ENCODE results near the gene AOC2.

Gene AOC2

DNA sequence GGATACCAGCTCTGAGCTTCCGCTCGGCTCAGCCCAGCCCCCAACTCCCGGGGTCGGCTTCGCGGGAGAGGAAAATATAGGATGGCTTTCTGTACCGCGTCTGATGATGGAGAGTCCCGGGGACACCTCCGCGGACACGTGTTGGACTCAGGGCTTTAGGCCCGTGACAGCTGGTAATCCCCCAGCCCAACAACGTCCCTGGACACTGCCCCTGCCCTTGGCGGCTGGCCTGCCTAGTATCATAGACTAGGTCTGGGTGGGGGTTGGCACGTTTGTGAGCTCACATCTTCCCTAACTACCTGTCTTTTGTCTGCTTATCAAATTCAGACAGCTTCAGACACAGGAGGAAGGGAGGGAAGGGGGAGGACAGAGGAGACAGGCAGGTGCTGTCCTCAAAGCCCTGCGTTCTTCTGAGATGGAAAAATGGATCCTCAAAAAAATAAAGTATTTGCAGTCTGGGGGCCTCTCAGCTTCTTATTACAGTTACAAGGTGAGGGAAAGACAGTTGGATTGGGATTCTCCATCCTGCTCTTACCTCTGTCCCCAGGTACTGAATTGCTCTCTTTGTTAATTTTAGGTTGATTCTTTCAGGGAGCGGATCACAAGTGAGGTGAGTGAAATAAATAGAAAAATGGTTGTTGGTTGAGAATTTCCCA, 10.5 kb upstream of the AOC2 start:
- no CpG with 5 or more reads among the region's 18 CpGs for WGBS (ENCODE audit: extremely low coverage, insufficient coverage, low lambda C conversion rate)
- H3K4me3 ChIP-seq (ENCODE audit: low read length) = peak overlapping the region; percentile 89
- peak; percentile 22 for DNase-seq
- no peak overlapping the region for H4K5ac ChIP-seq (ENCODE audit: low read length)
- H3K4ac ChIP-seq (ENCODE audit: low read depth, low read length) = peak overlapping the region; percentile 26
- peaks cover 8% of the 10 kb centered on the region for H3K79me1 ChIP-seq (ENCODE audit: low read length)
- H3K4me1 ChIP-seq (ENCODE audit: control insufficient read depth, low read depth, low read length) = no peaks in the 10 kb centered on the region
- H2BK15ac ChIP-seq (replicated peaks; ENCODE audit: low read depth) = no peak overlapping the region
- H3K36me3 ChIP-seq (ENCODE audit: control insufficient read depth, insufficient read depth, low read length) = peaks cover 10% of the 10 kb centered on the region
- no peak overlapping the region for H2BK120ac ChIP-seq (ENCODE audit: low read depth, low read length)
- H2AK5ac ChIP-seq (ENCODE audit: low read length) = peak overlapping the region; percentile 25
- H3K56ac ChIP-seq (ENCODE audit: low read length) = peak overlapping the region; percentile 97
- H3K23ac ChIP-seq (ENCODE audit: low read length) = peak overlapping the region; percentile 72
- no peaks in the 10 kb centered on the region for H3K27me3 ChIP-seq (ENCODE audit: insufficient read depth, low read length, poor library complexity)
- peaks cover 18% of the 10 kb centered on the region for H3K79me2 ChIP-seq (ENCODE audit: control insufficient read depth, insufficient read depth, low read length)
- no peak overlapping the region for H3K18ac ChIP-seq (ENCODE audit: low read length)
- H4K8ac ChIP-seq (ENCODE audit: low read depth, low read length) = no peak overlapping the region
- peak overlapping the region; percentile 93 for H3K9ac ChIP-seq (ENCODE audit: low read length)
- H2BK5ac ChIP-seq (ENCODE audit: low read length) = no peak overlapping the region
- H3K4me2 ChIP-seq (ENCODE audit: low read length) = peak overlapping the region; percentile 99
- no peak overlapping the region for H3K27ac ChIP-seq (ENCODE audit: low read depth, low read length)

DNA sequence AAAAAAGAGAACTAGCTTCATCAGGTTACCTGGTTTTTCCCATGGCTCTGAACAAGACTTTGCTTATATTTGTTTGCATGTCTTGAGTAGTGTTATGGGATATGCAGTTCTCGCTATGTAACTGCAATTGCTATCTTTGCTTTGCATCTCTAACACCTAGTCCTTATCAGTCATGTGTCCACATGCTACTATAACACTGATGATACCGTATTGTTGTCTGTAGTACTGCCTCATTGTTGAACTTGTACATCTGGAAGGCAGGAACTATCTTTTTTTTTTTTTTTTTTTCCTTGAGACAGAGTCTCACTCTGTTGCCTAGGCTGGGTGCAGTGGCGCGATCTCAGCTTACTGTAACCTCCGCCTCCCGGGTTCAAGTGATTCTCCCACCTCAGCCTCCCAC, 8.6 kb upstream of the AOC2 start:
- Histone ChIP-seq H3K36me3 (ENCODE audit: control insufficient read depth, insufficient read depth, low read length) (peaks cover 15% of the 10 kb centered on the region), H2AK5ac (ENCODE audit: low read length) (no peak overlapping the region), H2BK5ac (ENCODE audit: low read length) (no peak overlapping the region), H3K79me2 (ENCODE audit: control insufficient read depth, insufficient read depth, low read length) (peaks cover 18% of the 10 kb centered on the region), H3K18ac (ENCODE audit: low read length) (no peak overlapping the region), H3K27me3 (ENCODE audit: insufficient read depth, low read length, poor library complexity) (no peaks in the 10 kb centered on the region), H3K4me2 (ENCODE audit: low read length) (no peak overlapping the region), H4K5ac (ENCODE audit: low read length) (no peak overlapping the region), H2BK15ac (replicated peaks; ENCODE audit: low read depth) (no peak overlapping the region), H4K8ac (ENCODE audit: low read depth, low read length) (no peak overlapping the region), H3K27ac (ENCODE audit: low read depth, low read length) (no peak overlapping the region), H3K56ac (ENCODE audit: low read length) (no peak overlapping the region), H2BK120ac (ENCODE audit: low read depth, low read length) (no peak overlapping the region), H3K9ac (ENCODE audit: low read length) (no peak overlapping the region), H3K79me1 (ENCODE audit: low read length) (peaks cover 8% of the 10 kb centered on the region), H3K4ac (ENCODE audit: low read depth, low read length) (no peak overlapping the region), H3K4me1 (ENCODE audit: control insufficient read depth, low read depth, low read length) (no peaks in the 10 kb centered on the region), H3K23ac (ENCODE audit: low read length) (no peak overlapping the region), H3K4me3 (ENCODE audit: low read length) (no peak overlapping the region)
- WGBS (ENCODE audit: extremely low coverage, insufficient coverage, low lambda C conversion rate) = no CpG with 5 or more reads among the region's 6 CpGs
- no peak for DNase-seq

GRCh38 chr17:42841975-42842685, 2.2 kb upstream of the AOC2 start:
- Histone ChIP-seq H3K79me2 (ENCODE audit: control insufficient read depth, insufficient read depth, low read length) (no peaks in the 10 kb centered on the region), H3K18ac (ENCODE audit: low read length) (no peak overlapping the region), H2BK15ac (replicated peaks; ENCODE audit: low read depth) (no peak overlapping the region), H3K4ac (ENCODE audit: low read depth, low read length) (no peak overlapping the region), H3K56ac (ENCODE audit: low read length) (no peak overlapping the region), H3K36me3 (ENCODE audit: control insufficient read depth, insufficient read depth, low read length) (peaks cover 35% of the 10 kb centered on the region), H4K8ac (ENCODE audit: low read depth, low read length) (no peak overlapping the region), H3K27me3 (ENCODE audit: insufficient read depth, low read length, poor library complexity) (no peaks in the 10 kb centered on the region), H2BK5ac (ENCODE audit: low read length) (no peak overlapping the region), H3K4me3 (ENCODE audit: low read length) (no peak overlapping the region), H3K79me1 (ENCODE audit: low read length) (peaks cover 2% of the 10 kb centered on the region), H2AK5ac (ENCODE audit: low read length) (no peak overlapping the region), H3K27ac (ENCODE audit: low read depth, low read length) (no peak overlapping the region), H2BK120ac (ENCODE audit: low read depth, low read length) (no peak overlapping the region), H3K9ac (ENCODE audit: low read length) (no peak overlapping the region), H3K23ac (ENCODE audit: low read length) (no peak overlapping the region), H4K5ac (ENCODE audit: low read length) (no peak overlapping the region), H3K4me1 (ENCODE audit: control insufficient read depth, low read depth, low read length) (no peaks in the 10 kb centered on the region), H3K4me2 (ENCODE audit: low read length) (no peak overlapping the region)
- DNase-seq = no peak
- WGBS (ENCODE audit: extremely low coverage, insufficient coverage, low lambda C conversion rate) = no CpG with 5 or more reads among the region's 11 CpGs

DNA sequence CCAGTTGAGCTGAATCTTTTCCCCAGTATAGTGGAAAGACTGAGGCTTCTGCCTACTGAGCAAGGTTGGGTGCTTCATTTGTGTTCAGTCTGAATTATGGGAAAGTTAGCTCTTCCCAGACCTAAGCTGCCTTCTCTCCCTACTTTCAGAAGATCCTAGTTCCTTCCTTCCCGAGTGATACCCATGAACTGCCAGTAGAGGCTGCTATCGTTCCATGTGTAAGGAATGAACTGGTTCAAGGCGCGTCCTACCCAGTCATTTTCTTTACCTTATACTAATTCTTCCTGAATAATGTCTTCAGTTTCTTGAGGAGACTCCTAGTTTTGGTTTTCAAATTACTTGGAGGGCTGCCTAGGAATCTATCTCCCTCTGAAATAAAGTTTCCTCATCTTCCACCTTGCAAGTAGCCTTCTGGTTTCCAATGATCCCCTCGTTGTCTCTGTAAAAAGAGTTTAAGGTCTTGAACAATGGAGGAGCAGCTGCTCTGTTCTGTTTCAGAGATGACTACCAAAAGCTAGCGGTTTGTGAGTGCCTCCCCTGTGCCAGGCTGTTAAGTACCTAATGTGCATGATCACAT, 934 bp upstream of the AOC2 start:
- Histone ChIP-seq H2BK120ac (ENCODE audit: low read depth, low read length) (no peak overlapping the region), H3K4me3 (ENCODE audit: low read length) (no peak overlapping the region), H4K8ac (ENCODE audit: low read depth, low read length) (no peak overlapping the region), H3K79me1 (ENCODE audit: low read length) (peaks cover 2% of the 10 kb centered on the region), H3K56ac (ENCODE audit: low read length) (no peak overlapping the region), H2AK5ac (ENCODE audit: low read length) (no peak overlapping the region), H3K23ac (ENCODE audit: low read length) (no peak overlapping the region), H4K5ac (ENCODE audit: low read length) (no peak overlapping the region), H2BK15ac (replicated peaks; ENCODE audit: low read depth) (no peak overlapping the region), H3K4me1 (ENCODE audit: control insufficient read depth, low read depth, low read length) (no peaks in the 10 kb centered on the region), H2BK5ac (ENCODE audit: low read length) (no peak overlapping the region), H3K79me2 (ENCODE audit: control insufficient read depth, insufficient read depth, low read length) (no peaks in the 10 kb centered on the region), H3K4me2 (ENCODE audit: low read length) (no peak overlapping the region), H3K27ac (ENCODE audit: low read depth, low read length) (no peak overlapping the region), H3K18ac (ENCODE audit: low read length) (no peak overlapping the region), H3K4ac (ENCODE audit: low read depth, low read length) (no peak overlapping the region), H3K9ac (ENCODE audit: low read length) (no peak overlapping the region), H3K36me3 (ENCODE audit: control insufficient read depth, insufficient read depth, low read length) (peaks cover 28% of the 10 kb centered on the region), H3K27me3 (ENCODE audit: insufficient read depth, low read length, poor library complexity) (no peaks in the 10 kb centered on the region)
- peak; percentile 74 for DNase-seq
- no CpG with 5 or more reads among the region's 6 CpGs for WGBS (ENCODE audit: extremely low coverage, insufficient coverage, low lambda C conversion rate)

DNA sequence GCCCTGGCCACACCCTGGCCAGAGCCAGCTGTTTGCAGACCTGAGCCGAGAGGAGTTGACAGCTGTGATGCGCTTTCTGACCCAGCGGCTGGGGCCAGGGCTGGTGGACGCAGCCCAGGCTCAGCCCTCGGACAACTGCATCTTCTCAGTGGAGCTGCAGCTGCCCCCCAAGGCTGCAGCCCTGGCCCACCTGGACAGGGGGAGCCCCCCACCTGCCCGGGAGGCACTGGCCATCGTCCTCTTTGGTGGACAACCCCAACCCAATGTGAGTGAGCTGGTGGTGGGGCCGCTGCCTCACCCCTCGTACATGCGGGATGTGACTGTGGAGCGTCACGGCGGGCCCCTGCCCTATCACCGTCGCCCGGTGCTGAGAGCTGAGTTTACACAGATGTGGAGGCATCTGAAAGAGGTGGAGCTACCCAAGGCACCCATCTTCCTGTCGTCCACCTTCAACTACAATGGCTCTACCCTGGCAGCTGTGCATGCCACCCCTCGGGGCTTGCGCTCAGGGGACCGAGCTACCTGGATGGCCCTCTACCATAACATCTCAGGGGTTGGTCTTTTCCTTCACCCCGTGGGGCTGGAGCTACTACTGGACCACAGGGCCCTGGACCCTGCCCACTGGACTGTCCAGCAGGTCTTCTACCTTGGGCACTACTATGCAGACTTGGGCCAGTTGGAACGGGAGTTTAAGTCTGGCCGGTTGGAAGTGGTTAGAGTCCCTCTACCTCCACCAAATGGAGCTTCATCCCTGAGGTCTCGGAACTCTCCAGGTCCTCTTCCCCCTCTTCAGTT, 578 bp downstream of the AOC2 start:
- H3K56ac ChIP-seq (ENCODE audit: low read length) = no peak overlapping the region
- peaks cover 21% of the 10 kb centered on the region for H3K36me3 ChIP-seq (ENCODE audit: control insufficient read depth, insufficient read depth, low read length)
- H2BK5ac ChIP-seq (ENCODE audit: low read length) = no peak overlapping the region
- H3K79me2 ChIP-seq (ENCODE audit: control insufficient read depth, insufficient read depth, low read length) = no peaks in the 10 kb centered on the region
- H3K18ac ChIP-seq (ENCODE audit: low read length) = no peak overlapping the region
- H3K4ac ChIP-seq (ENCODE audit: low read depth, low read length) = no peak overlapping the region
- no peak overlapping the region for H4K5ac ChIP-seq (ENCODE audit: low read length)
- H3K4me2 ChIP-seq (ENCODE audit: low read length) = no peak overlapping the region
- no peak overlapping the region for H2BK15ac ChIP-seq (replicated peaks; ENCODE audit: low read depth)
- no peak overlapping the region for H3K23ac ChIP-seq (ENCODE audit: low read length)
- H3K4me3 ChIP-seq (ENCODE audit: low read length) = no peak overlapping the region
- no peak overlapping the region for H4K8ac ChIP-seq (ENCODE audit: low read depth, low read length)
- no peak overlapping the region for H2AK5ac ChIP-seq (ENCODE audit: low read length)
- H3K4me1 ChIP-seq (ENCODE audit: control insufficient read depth, low read depth, low read length) = no peaks in the 10 kb centered on the region
- no peak overlapping the region for H2BK120ac ChIP-seq (ENCODE audit: low read depth, low read length)
- WGBS (ENCODE audit: extremely low coverage, insufficient coverage, low lambda C conversion rate) = no CpG with 5 or more reads among the region's 24 CpGs
- no peak for DNase-seq
- peaks cover 2% of the 10 kb centered on the region for H3K79me1 ChIP-seq (ENCODE audit: low read length)
- no peak overlapping the region for H3K27ac ChIP-seq (ENCODE audit: low read depth, low read length)
- no peak overlapping the region for H3K9ac ChIP-seq (ENCODE audit: low read length)
- H3K27me3 ChIP-seq (ENCODE audit: insufficient read depth, low read length, poor library complexity) = no peaks in the 10 kb centered on the region

Measured in mesendoderm (in vitro differentiated cells).